Measurements from ENCODE around the gene RPTOR. TPM values are rescaled to one million over a fixed set of nuclear protein-coding genes. Genes with fewer than 3 reads are reported as not detected.

RPTOR gene
- total RNA-seq, 1 experiment from 2014 or later, result 66.7 TPM

DNA sequence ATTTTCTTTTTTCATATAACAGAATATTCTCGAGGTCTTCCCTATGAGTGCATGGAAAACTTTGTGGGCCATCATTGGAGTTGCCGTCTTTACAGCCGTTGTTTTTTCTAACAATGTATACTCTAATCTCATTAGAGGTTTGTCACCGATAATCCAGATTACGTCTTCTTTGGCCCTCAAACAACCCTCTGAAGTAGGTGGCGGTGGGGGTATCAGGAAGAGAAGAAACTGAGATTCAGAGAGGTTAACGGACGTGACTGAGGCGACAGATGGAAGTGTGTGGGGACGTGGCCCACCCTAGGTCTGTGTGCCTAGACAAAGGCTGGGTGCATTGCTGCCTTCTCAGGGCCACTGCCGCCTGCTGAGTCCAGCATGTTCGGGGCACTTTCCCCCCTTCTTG lies 63.7 kb downstream of the RPTOR start:
- DNase-seq, result no peak
- Mint-ChIP-seq H3K36me3 (ENCODE audit: insufficient read depth, unreplicated experiment) (peaks cover 7% of the 10 kb centered on the region), H3K4me1 (ENCODE audit: low read depth, unreplicated experiment) (peaks cover 28% of the 10 kb centered on the region), H3K4me3 (ENCODE audit: unreplicated experiment) (no peak overlapping the region), H3K27ac (ENCODE audit: unreplicated experiment) (no peak overlapping the region), H3K27me3 (ENCODE audit: insufficient read depth, unreplicated experiment) (no peaks in the 10 kb centered on the region), H3K9me3 (ENCODE audit: unreplicated experiment) (no peaks in the 10 kb centered on the region)
- no TSS peak for BruUV-seq (replicated peaks)
- Histone ChIP-seq H3K9me3 (no peaks in the 10 kb centered on the region), H3K4me1 (peaks cover 12% of the 10 kb centered on the region), H3K4me3 (ENCODE audit: low read depth, low read length) (no peak overlapping the region), H3K36me3 (ENCODE audit: control insufficient read depth, insufficient read depth, low read length) (no peaks in the 10 kb centered on the region), H3K27me3 (replicated peaks; ENCODE audit: control insufficient read depth, insufficient read depth, low read length) (no peaks in the 10 kb centered on the region)
- intact Hi-C loops (cut with micrococcal nuclease; ENCODE audit: unreplicated experiment), result no loop called here
- POLR2A ChIA-PET, result no interaction called here
- CTCF ChIA-PET, result no interaction called here
- TF ChIP-seq CTCF (IDR thresholded peaks at IDR 0.05; ENCODE audit: insufficient read depth in 1 of 2, low read depth in 1 of 2, low read length in 1 of 2, severe bottlenecking in 1 of 2, unreplicated experiment in 1 of 2), result no peak

DNA sequence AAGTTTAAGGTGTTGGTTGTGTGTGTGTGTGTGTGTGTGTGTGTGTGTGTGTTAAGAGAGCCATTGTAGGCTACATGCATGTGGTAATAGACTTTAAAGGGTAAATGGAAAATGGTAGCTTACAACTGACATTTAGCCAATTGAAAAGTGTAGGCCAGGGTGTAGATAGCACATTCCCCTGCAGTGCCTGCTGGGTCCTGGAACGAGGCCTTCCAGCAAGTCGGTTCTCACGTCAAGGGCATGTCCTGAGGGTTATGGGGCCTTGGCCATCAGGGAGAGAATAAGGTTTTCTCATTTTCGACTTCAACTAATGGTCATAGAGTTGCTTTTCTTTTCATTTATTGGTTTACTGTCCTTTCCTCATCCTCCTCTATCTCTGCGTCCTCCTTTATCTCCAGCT lies 65.1 kb downstream of the RPTOR start:
- H3K9me3 Mint-ChIP-seq (ENCODE audit: unreplicated experiment), result no peaks in the 10 kb centered on the region
- no peaks in the 10 kb centered on the region for H3K27me3 Mint-ChIP-seq (ENCODE audit: insufficient read depth, unreplicated experiment)
- Histone ChIP-seq H3K9me3 (no peaks in the 10 kb centered on the region), H3K4me1 (peaks cover 12% of the 10 kb centered on the region), H3K4me3 (ENCODE audit: low read depth, low read length) (no peak overlapping the region), H3K27me3 (replicated peaks; ENCODE audit: control insufficient read depth, insufficient read depth, low read length) (no peaks in the 10 kb centered on the region), H3K36me3 (ENCODE audit: control insufficient read depth, insufficient read depth, low read length) (no peaks in the 10 kb centered on the region)
- no peak for DNase-seq
- H3K36me3 Mint-ChIP-seq (ENCODE audit: insufficient read depth, unreplicated experiment), result peaks cover 7% of the 10 kb centered on the region
- BruUV-seq (replicated peaks), result no TSS peak
- TF ChIP-seq CTCF (IDR thresholded peaks at IDR 0.05; ENCODE audit: insufficient read depth in 1 of 2, low read depth in 1 of 2, low read length in 1 of 2, severe bottlenecking in 1 of 2, unreplicated experiment in 1 of 2), result no peak
- no peak overlapping the region for H3K27ac Mint-ChIP-seq (ENCODE audit: unreplicated experiment)
- H3K4me3 Mint-ChIP-seq (ENCODE audit: unreplicated experiment), result no peak overlapping the region
- intact Hi-C loops (cut with micrococcal nuclease; ENCODE audit: unreplicated experiment), result no loop called here
- H3K4me1 Mint-ChIP-seq (ENCODE audit: low read depth, unreplicated experiment), result peaks cover 28% of the 10 kb centered on the region
- ChIA-PET POLR2A (interaction anchor here (0.6 kb wide), 1 partner anchor 118 kb away, joined by 3 read pairs; no protein-coding TSS in a partner anchor), CTCF (no interaction called here)

- Histone ChIP-seq H3K4me3 (ENCODE audit: low read depth, low read length) (no peak overlapping the region), H3K4me1 (no peaks in the 10 kb centered on the region; the same call in 1 of the 2 replicates), H3K27me3 (replicated peaks; ENCODE audit: control insufficient read depth, insufficient read depth, low read length) (no peaks in the 10 kb centered on the region), H3K9me3 (no peaks in the 10 kb centered on the region), H3K36me3 (ENCODE audit: control insufficient read depth, insufficient read depth, low read length) (no peaks in the 10 kb centered on the region)
- no peaks in the 10 kb centered on the region for H3K9me3 Mint-ChIP-seq (ENCODE audit: unreplicated experiment)
- no peaks in the 10 kb centered on the region for H3K36me3 Mint-ChIP-seq (ENCODE audit: insufficient read depth, unreplicated experiment)
- DNase-seq, result no peak
- BruUV-seq (replicated peaks), result no TSS peak
- H3K4me1 Mint-ChIP-seq (ENCODE audit: low read depth, unreplicated experiment), result peaks cover 10% of the 10 kb centered on the region
- no peak for TF ChIP-seq CTCF (IDR thresholded peaks at IDR 0.05; ENCODE audit: insufficient read depth in 1 of 2, low read depth in 1 of 2, low read length in 1 of 2, severe bottlenecking in 1 of 2, unreplicated experiment in 1 of 2)
- intact Hi-C loops (cut with micrococcal nuclease; ENCODE audit: unreplicated experiment), result no loop called here
- POLR2A ChIA-PET, result no interaction called here
- no peak overlapping the region for H3K4me3 Mint-ChIP-seq (ENCODE audit: unreplicated experiment)
- H3K27me3 Mint-ChIP-seq (ENCODE audit: insufficient read depth, unreplicated experiment), result no peaks in the 10 kb centered on the region
- CTCF ChIA-PET, result interaction anchor here (1.0 kb wide), 1 partner anchor 184 kb away, joined by 3 read pairs; no protein-coding TSS in a partner anchor
- H3K27ac Mint-ChIP-seq (ENCODE audit: unreplicated experiment), result no peak overlapping the region
Measured at GRCh38 chr17:80611816-80612215, 67.2 kb downstream of the RPTOR start.
